ENCODE data around the gene FARSA.

DNA sequence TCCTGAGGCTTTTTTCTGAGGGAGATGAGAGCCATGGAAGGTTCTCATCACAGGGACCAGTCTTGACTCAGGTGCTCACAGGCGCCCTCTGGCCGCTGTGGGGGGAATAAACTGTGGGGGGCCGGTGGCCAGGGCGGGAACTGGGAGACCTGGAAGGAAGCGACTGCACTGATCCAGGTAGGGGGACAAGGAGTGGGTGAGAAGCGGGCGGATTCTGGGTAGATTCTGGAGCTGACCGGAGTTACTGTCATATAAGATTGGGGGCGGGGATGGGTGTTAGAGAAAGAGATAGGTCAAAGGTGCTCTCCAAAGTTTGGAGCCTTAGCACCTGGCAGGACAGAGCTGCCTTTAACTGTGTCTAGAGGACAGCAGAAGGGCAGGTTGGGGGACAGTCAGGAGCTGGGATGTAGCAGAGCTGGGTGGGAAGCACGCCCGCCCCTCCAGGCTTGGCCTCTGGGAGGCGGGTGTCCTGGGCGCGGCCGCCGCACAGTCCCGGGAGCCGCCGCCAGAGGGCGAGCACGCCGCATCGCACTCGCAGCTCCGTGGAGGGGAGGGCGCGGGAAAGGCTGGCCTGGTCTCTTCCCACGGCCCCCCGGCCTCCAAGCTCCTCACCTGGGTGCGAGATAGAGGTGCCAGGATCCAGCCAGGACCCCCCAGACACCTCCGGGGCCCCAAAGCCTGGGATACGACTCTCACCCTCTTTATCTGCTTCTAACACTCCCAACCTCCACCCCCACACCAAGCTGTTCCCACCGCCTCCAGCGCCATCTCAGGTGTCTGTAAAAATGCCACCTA is 31.7 kb upstream of the FARSA start:
- TF ChIP-seq KDM5A (IDR thresholded peaks at IDR 0.05; ENCODE audit: borderline replicate concordance, low read length) (no peak), E2F5 (CRISPR knock-in tag; conservative IDR thresholded peaks at IDR 0.05) (no peak; the same call in 1 of the 2 replicates), ZNF619 (CRISPR knock-in tag; IDR thresholded peaks at IDR 0.05) (0 out of 2 replicates have a peak, but pooled peaks have one; percentile 33), NFIC (IDR thresholded peaks at IDR 0.05; ENCODE audit: low read length) (no peak), MED8 (CRISPR knock-in tag; IDR thresholded peaks at IDR 0.05; ENCODE audit: insufficient replicate concordance) (no peak), ZNF3 (CRISPR knock-in tag; IDR thresholded peaks at IDR 0.05) (no peak), MTA3 (CRISPR knock-in tag; IDR thresholded peaks at IDR 0.05) (no peak), AHR (CRISPR knock-in tag; IDR thresholded peaks at IDR 0.05) (no peak; the same call in 1 of the 2 replicates), RAD21 (CRISPR knock-in tag; IDR thresholded peaks at IDR 0.05) (peak; percentile 89), EP300 (IDR thresholded peaks at IDR 0.05; ENCODE audit: low read depth in 2 of 2, low read length in 2 of 2) (no peak; a peak in 1 of 4 replicates), EP300 (CRISPR knock-in tag; IDR thresholded peaks at IDR 0.05; ENCODE audit: borderline replicate concordance) (no peak)

Data from HepG2 (cell line).